Testis (tissue), 2 donors: ENCODE measurements around the gene BARX1.

ENCODE experiments used
- CTCF ChIP-seq, 3 experiments: fragments of 450-650 bp in 2 of 3; fragments of 200-600 bp in 1 of 3; sonication (generic) in 1 of 3; IDR thresholded peaks; one replicate each; pipeline ENCODE4 v1.5.1; 2016 to 2019; ENCODE audit warnings: antibody characterized with exemption in 3 of 3, mild to moderate bottlenecking in 2 of 3, moderate library complexity in 1 of 3
- POLR2A ChIP-seq: fragments of 450-650 bp; IDR thresholded peaks from one replicate; pipeline ENCODE4 v1.6.1; 2017; ENCODE audit warnings: antibody characterized with exemption, mild to moderate bottlenecking, moderate library complexity

GRCh38 chr9:93937193-93937592, 18.0 kb downstream of the BARX1 start:
- no peak for TF ChIP-seq CTCF (IDR thresholded peaks at IDR 0.05)
- TF ChIP-seq POLR2A, result no peak
